ENCODE data around the gene KL.

Gene KL

DNA sequence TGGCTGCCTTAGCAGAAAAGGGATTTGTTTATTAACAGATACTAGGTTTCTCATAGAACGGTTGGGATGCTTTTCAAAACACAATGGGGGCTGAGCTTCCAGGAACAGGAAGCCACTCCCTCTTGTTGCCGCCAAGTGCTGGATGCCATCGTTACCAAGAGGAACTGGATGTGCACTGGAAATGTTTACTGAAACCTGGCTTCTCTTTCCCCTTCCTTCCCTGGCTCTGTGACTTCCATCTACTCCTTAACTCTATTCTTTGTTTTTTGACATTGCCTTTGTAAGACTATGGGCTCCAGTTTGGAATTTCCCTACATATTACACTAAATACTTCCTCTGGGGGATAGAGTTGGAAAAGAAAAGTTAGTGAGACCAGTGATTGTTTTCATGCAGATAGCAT, 11.7 kb upstream of the KL start:
- no peak for DNase-seq (ENCODE audit: low spot score)

DNA sequence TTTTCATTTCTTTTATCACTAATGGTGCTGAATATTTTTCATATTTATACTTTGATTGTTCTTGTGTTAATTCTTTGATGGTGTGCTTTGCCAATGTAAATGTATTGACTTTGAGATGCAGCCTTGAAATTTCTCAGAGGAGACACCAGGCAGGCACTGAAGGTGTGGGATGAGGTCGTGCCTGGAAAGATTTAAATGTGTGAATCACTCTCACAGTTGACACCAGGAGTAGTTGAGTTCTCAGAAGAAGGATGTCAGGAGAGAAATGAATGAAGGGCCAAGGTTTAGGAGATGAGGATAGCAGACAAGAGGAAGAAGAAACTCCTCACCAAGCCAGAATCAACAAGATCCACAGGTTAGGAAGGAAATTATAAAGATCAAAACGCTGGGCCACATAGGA, 10.1 kb upstream of the KL start:
- no peak for DNase-seq (ENCODE audit: low spot score)

DNA sequence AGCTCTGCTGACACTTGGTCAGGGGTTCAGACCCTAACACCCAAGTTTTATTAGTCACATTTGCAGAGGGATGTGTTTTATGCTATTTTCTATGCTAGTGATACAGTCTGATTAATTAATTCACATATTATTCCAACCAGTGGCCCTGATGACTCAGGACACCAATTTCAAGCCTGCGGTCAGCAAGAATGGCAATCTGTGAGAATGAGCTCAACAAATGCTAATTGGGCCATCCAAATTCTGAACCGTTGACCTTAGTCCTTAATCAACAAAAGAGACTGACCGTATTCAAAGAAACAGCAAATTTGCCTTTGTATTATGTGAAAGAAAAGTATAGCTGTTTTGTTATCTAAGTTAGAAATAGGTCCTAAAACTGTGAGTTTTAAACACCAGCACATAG, 9.6 kb upstream of the KL start:
- DNase-seq (ENCODE audit: low spot score): no peak

DNA sequence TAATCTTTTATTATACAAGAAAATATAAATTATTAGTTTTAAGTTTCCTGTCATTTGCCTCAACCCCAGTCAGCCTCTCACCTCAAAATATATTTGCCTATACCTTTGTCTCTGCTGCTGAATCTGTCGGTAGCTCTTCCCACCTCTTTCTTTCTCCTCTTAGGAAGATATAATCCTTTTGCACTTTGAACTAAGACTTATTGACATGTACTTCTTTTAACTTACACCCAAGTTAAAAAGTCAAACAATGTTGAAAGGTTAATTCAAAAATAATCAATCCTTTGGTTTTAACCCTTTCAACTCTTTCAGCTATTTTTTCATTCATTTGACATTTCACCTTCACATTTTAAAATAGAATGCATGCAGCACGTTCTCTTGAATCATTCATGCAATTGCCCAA, 9.0 kb upstream of the KL start:
- no peak for DNase-seq (ENCODE audit: low spot score)

DNA sequence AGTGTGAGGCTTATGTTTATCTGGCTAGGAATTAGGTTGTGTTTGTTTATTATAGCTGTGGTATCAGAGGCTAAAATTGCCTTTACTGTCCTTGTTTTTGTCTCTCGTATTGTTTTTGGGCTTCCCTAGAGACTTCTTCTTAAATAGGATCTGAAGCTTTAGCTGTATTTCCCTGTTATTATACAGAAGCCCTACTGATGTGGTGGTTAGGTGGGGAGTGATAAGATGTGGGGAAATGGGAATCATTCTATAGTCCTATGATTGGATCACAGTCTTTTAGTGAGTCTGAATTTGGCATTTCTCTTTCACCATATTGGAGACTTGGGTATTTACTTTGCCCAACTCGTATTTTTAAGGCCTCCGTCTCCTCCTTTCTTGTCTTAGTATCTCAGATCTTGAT, 8.3 kb upstream of the KL start:
- DNase-seq (ENCODE audit: low spot score): no peak

DNA sequence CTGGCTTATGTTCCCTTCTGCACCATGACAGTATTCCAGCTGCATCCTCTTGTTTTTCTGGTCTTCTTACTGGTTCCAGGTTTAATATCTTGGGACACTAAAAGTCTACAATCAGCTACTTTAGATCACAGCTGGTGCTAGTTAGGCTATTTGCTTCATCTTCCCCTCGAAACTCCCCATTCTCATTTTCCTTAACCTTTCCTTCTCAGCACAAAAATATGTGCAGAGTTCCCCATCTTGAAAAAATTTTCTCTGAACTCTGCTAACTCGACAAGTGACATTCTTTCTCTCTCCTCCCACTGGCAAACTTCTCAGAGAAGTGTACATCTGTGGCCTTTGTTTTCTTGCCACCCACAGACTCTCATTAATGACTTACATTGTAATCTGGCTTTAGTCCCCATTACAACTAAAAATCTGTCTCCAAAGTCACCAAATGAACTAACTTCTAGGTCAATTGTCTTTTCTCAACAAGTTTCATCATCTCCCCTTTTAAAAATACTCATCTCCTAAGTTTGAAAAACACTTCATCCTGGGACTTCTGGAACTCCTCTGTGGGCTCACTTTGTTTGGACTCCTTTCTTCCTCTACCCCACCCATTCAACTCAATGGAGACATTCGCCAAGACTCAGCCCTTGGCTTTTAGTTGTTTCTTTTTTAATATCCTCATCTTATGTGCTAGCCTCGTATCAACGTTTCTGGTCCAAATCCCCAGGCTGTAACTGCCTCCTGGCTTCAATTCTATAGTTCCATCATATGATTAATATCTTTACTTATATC, 7.1 kb upstream of the KL start:
- DNase-seq (ENCODE audit: low spot score): no peak

DNA sequence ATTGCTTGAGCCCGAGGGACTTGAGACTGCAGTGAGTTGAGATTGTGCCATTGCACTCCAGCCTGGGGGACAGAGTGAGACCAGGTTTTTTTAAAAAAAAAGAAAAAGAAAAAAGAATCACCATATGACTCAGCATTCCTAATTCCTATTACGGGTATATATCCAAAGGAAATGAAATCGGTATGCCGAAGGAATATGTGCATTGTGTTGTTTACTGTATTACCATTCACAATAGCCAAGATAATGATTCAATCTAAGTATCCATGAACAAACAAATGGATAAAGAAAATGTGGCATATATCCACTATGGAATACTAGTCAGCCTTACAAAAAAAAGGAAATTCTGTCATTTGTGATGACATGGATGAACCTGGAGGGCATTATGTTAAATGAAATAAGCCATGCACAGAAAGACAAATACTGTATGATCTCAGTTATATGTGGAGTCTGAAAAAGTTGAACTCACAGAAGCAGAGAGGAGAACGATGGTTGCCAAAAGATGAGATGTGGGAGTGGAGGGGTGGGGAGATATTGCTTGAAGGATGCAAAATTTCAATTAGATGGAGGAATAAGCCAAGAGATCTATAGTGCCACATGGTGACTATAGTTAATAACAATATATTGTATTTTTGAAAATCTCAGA, 4.3 kb upstream of the KL start:
- no peak for DNase-seq (ENCODE audit: low spot score)

DNA sequence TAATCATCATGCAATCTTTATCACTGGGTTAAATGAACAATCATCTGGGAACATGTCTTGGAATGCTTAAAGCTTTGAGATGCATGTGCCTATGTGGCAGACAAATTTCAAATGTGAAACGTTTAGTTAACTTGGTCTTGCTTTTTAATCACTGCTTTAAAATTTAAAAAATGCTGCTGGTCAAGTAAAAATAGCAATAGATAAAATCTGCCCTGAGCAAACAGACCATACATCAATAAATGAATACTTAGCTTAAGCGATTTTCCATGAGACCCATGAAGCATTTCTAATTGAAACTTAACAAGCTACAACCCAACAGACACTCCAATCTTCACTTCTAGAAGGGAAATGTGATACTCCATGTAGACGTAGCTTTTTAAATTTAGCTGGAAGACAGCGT, 1.9 kb upstream of the KL start:
- DNase-seq (ENCODE audit: low spot score): no peak

DNA sequence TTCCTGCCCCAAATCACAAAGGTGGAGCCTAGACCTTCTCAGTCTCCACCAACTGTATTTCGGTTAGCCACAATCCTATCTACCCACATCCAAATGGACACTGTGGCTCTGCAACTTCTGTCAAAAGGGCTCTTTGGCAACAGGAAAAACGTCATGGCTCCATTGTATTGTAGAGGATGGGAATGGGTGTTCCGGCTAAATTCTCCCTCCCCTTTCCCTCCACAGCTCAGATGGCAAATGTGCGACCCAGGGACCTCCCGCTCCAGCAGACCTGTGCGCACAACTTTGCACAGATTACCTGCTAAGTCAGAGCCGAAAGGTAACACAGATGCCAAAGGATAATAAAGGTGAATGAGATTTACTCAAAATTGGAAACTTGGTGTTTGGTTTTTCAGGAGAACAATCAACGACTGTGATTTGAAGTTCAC, 968 bp upstream of the KL start:
- no peak for DNase-seq (ENCODE audit: low spot score)

DNA sequence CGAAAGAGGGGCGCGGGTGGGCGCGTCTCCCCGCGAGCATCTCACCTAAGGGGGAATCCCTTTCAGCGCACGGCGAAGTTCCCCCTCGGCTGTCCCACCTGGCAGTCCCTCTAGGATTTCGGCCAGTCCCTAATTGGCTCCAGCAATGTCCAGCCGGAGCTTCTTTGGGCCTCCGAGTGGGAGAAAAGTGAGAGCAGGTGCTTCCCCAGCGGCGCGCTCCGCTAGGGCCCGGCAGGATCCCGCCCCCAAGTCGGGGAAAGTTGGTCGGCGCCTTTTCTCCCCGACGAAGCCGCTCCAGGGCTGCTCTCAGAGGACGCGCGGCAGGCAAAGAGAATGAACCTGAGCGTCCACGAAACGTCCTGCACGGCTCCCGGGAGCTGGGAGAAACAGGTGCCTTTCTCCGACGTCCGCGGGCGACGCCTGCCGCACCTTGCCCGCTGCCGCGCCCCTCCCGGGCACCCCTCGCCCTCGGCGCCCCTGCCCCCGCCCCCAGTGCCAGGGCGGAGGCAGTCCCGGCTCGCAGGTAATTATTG, 366 bp upstream of the KL start:
- DNase-seq (ENCODE audit: low spot score): no peak

DNA sequence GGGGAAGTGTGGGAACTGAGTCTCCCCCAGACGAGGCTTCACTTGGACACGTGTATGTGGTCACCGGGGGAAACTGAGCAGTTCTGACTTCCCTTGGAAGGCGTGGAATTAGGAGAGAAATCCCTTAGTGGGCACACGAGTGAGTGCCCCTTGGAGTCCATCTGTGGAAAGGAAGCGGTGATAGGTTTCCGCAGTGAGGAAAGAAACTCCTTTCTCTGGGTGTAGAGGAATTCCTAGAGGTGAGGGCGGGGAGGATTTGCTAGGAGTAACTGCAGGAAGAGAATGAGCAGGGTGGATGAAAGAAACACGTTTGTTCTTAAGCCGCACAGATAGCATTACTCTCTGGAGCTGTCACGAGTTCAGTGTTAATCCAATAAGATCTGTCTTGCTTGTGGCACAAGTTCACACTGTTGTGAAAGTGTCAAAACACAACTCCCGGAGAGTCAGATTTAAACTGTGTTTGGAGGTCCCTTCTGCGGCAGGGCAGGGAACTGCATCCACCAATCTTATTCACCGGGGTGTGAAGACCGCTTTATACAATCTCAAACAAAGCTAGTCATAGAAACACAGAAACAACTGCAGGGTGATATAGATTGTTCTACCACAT, 1.2 kb downstream of the KL start:
- no peak for DNase-seq (ENCODE audit: low spot score)

DNA sequence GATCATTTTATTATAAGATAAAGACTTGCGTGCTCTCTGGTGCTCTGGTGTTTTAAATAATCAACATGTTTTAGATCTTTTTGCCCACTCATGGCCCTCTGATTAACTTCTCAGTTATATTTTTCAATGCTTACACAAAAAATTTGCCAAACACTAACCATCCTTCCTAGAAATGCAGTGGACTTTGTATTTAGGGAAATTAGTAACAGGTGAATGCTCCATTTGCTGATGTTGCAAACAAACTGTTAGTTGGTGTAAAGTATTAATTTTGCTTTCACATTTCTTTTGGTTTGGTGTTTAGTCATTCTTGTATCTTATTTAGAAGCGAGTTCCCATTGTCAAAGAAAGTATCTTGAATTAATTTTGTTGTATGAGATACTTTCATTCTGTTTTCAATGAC, 2.7 kb downstream of the KL start:
- no peak for DNase-seq (ENCODE audit: low spot score)

DNA sequence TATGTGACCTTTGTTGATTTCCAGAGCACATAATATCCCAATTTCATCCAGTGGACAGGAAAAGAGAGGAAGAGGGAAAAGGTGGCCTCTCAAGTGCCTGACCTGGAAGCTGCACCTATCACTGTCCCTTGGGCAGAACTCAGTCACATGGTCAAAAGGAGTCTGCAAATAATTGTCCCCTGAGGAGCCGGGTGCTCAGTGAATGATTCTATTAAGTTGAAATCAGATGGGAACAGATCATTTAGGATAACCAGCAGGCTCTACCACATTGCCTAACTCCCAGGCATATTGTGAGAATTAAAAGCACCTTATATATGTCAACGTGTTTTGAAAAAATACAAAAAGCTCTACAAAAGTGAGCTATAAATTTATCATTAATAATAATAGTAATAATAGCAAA, 6.8 kb downstream of the KL start:
- no peak for DNase-seq (ENCODE audit: low spot score)

DNA sequence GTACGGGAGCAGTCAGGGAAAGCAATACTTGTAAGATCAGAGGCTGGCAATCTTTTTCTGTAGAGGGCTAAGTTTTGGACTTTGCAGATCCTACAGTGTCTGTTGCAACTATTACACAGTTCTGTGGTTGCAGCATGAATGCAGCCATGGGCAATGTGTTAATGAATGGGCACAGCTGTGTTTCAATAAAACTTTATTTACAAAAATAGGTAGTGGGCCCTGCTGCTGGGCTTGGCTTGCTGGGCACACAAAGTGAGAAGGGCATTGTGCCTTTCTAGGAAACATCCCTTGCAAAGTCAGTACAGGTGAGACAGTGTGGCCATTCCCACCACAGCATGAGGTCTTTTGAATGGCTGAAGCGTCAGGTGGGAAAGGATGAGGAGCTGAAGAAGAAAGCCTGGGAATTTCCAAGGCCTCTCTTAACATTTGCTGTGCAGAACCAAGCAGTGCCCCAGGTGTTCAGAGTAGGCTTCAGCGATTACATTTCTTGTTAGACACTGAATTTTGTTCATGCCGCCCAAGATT, 9.1 kb downstream of the KL start:
- DNase-seq (ENCODE audit: low spot score): no peak

DNA sequence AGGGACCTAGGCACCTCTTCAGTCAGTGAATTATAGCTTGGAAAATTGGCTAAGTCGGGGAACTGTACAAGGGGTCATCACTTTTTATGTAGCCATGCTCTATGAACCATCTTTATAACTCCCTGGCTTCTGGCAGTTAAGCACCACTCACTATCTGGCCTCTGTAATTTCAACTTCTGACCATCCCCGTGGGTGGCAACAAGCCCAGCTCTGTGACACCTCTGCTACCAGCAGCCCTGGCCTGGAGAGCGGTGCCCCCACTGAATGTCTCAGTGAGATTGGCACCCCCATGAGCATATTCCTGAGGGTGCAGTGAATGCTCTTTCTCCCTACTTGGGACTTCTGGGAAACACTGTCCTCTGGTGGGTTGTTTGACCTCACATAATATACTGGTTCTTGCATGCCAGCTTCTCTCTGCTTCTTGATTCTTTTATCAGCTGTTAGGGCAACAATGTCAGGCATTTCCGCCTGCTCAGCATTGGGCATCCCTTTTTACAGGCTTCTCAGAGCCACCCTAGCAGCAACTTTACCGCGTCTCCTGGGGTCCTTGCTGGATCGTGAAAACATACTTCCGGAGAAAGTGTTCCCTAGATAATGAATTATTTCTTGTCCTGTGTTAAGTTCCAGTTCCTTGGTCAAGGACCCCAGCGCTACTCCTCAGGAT, 10.4 kb downstream of the KL start:
- no peak for DNase-seq (ENCODE audit: low spot score)

DNA sequence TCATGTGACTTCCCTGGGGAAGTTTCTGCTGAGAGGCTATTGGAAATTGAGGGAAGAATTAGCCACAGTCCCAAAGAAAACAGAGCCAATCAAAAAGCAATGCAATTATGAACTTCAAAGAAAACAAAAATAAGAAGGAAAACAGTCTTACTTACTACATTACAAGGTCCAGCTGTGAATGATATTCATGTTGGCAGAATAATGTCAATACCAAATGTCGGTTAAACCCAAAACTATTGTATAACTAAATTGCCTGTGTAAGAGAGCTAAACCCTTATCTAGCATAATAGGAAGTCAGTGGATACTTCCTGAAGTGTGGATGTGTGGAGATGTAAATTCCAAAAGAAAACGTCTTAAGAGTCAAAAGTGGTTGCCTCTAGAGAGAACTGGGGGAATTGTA, 12.4 kb downstream of the KL start:
- DNase-seq (ENCODE audit: low spot score): no peak

DNA sequence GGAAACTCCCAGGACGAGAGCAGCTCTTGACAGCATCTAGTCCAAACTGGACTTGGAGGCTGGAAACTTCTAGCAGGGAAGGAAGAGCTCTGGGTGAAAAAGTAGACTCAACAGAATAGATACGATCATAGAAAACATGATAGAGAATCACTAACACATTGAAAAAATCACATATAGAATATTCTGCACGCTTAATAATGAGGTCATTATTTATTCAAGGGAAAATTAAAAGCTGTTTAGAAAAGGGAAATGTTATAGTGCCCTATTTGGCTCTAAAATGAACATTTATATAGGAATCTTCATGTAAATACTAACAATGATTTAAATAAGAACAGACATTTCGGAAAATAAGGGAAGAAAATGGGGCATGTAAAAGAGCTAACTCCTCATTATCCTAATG, 15.1 kb downstream of the KL start:
- DNase-seq (ENCODE audit: low spot score): no peak

DNA sequence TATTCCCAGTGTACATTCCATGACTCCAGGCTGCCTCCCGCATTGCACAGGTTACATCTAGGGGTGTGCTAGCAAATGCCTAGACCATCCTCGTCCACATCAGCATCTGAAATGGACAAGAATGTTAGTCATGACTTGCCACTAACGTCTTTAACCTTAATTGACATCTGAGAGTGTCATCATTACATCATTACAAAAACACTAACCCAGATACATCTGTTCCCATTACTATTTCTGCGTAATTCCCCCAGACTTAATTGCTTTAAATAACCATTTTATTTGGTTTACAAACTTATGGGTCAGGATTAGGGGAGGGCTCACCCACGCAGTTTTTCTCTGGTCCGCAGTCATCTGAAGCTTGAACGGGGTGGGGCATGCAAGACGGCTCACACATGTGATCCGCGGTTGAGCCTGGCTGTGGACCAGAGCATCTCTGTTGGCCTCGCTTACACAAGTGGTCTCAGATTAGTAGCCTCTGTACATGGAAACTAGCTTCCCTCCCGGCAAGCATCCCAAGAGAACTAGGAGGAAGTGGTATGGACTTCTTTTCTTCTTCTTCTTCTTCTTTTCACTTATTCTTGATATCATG, 15.9 kb downstream of the KL start:
- DNase-seq (ENCODE audit: low spot score): no peak

DNA sequence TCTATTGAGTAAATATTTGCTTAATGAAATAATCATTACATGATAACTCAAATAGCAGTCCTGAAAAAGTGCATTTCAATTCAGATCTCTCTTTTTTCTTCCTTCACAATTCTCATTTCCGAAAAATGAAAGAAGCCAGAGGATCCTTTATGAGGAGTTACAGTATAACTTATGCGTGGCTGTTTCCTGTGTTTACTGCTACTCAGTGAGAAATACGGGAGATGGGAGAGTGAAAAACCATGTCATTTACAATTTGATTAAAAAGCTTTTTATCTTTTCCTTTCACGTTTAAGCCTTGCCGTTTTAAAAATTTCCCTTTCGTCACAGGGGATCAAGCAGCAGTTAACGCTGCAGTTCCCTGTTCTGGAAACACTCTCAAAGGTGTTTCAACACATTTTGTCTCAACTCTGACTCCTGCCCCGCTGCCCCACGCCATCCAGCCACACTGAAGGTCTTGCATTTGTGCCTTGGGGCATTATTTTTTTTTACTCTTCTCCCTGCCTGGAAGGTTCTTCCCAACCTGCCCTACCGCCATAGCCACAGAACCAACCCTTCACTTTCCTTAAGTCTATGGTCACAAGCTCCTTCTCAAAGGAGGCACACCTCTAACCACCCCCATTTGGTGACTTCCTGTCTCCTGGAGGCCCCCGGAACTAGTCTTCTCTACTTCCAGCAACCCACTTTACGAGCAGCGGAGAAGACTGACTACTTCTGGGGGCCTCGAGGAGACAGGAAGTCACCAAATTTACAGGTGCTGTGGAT, 17.0 kb downstream of the KL start:
- DNase-seq (ENCODE audit: low spot score): no peak

DNA sequence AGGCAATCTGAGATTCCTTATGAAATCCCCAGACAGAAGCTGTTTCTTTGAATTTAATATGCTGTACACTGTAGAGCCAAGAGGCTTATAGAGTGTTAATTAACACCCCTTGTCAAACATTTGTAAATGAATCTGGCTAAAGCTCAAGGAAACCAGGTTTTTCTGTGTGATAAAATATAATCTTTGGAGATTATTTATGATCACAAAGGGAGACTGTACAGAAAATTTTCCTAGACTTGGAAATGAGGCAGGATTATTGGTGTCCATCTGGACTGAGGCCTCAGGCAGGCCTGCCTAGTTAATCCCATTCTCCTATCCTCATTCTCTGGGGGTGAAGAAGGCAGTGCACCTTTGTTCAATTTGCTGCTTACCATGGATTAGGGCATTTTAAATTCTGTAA, 17.8 kb downstream of the KL start:
- no peak for DNase-seq (ENCODE audit: low spot score)

DNA sequence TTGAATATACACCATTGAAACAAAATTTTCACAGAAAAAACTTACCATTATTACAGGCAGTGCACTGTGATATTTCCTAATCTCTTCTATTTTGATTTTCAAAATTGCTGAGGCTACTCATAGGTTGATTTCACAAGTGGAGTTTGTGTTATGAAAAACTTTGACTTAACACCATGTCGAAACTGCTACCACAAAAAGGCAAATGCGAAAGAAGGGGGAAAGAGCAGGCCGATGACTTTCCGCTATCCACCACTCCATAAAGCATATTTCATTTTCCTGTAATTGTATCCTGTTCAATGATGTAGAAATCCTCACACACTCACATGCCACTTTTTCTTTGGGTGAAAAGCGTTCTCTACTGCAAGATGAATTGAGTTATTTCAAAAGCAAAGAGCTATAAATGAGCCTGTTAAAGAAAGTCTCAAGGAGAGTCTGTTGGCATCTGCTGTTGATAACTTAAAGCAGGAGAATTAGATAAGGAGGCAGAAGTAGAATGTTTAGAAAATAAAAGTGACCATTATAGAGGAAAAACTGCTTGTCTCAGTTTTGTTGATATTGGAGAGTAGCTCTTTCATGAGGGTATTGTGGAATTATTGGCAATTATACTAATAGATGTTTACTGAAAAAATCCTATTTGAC, 18.8 kb downstream of the KL start:
- no peak for DNase-seq (ENCODE audit: low spot score)
